ENCODE measurements around the gene GNB1L. TPM values are rescaled to one million over a fixed set of nuclear protein-coding genes. Genes with fewer than 3 reads are reported as not detected.

The GNB1L gene
- total RNA-seq, 1 donor from 2014 or later: 3.0 TPM

- peaks cover 13% of the 10 kb centered on the region for H3K27me3 Mint-ChIP-seq (ENCODE audit: insufficient read depth, low read depth)
- Histone ChIP-seq H3K4me2 (no peak overlapping the region), H3K9me3 (ENCODE audit: low read depth) (no peaks in the 10 kb centered on the region), H4K20me1 (ENCODE audit: low read depth) (peaks cover 13% of the 10 kb centered on the region), H3K27ac (no peak overlapping the region), H3K9ac (no peak overlapping the region), H3F3A (ENCODE audit: low read depth) (peaks cover 24% of the 10 kb centered on the region), H3K36me3 (no peaks in the 10 kb centered on the region), H2AFZ (replicated peaks) (no peak overlapping the region), H3K4me1 (peaks cover 30% of the 10 kb centered on the region), H3K79me2 (ENCODE audit: low read depth) (no peaks in the 10 kb centered on the region), H3K4me3 (no peak overlapping the region), H3K27me3 (peaks cover 46% of the 10 kb centered on the region)
- no peak for DNase-seq (ENCODE audit: low spot score)
- no peaks in the 10 kb centered on the region for H3K36me3 Mint-ChIP-seq
- peak overlapping the region; percentile 11 for H3K4me3 Mint-ChIP-seq
- H3K27ac Mint-ChIP-seq: no peak overlapping the region
- TF ChIP-seq EZH2 (IDR thresholded peaks at IDR 0.05): no peak
- H3K9me3 Mint-ChIP-seq: no peaks in the 10 kb centered on the region
- peaks cover 38% of the 10 kb centered on the region for H3K4me1 Mint-ChIP-seq
Observed at GRCh38 chr22:19893363-19893762, 38.7 kb upstream of the GNB1L start.

- TF ChIP-seq CTCF (IDR thresholded peaks at IDR 0.05) (no peak), EZH2 (IDR thresholded peaks at IDR 0.05) (no peak), EZH2phosphoT487 (IDR thresholded peaks at IDR 0.05) (no peak)
- DNase-seq (ENCODE audit: low spot score): no peak
- peaks cover 13% of the 10 kb centered on the region for H3K27me3 Mint-ChIP-seq (ENCODE audit: insufficient read depth, low read depth)
- H3K9me3 Mint-ChIP-seq: no peaks in the 10 kb centered on the region
- no peak overlapping the region for H3K4me3 ChIP-seq
- peak overlapping the region; percentile 40 for H3K4me2 ChIP-seq
- no peaks in the 10 kb centered on the region for H3K36me3 ChIP-seq
- peaks cover 46% of the 10 kb centered on the region for H3K27me3 ChIP-seq
- H3K36me3 Mint-ChIP-seq: no peaks in the 10 kb centered on the region
- no peak overlapping the region for H3K9ac ChIP-seq
- peaks cover 38% of the 10 kb centered on the region for H3K4me1 Mint-ChIP-seq
- H3F3A ChIP-seq (ENCODE audit: low read depth): peaks cover 24% of the 10 kb centered on the region
- peaks cover 30% of the 10 kb centered on the region for H3K4me1 ChIP-seq
- H3K9me3 ChIP-seq (ENCODE audit: low read depth): no peaks in the 10 kb centered on the region
- H3K4me3 Mint-ChIP-seq: peak overlapping the region; percentile 11
- peaks cover 13% of the 10 kb centered on the region for H4K20me1 ChIP-seq (ENCODE audit: low read depth)
- no peak overlapping the region for H3K27ac Mint-ChIP-seq
- no peak overlapping the region for H3K27ac ChIP-seq
- H2AFZ ChIP-seq (replicated peaks): no peak overlapping the region
- H3K79me2 ChIP-seq (ENCODE audit: low read depth): no peaks in the 10 kb centered on the region
Observed at GRCh38 chr22:19892925-19893324, 38.3 kb upstream of the GNB1L start.

- H4K20me1 ChIP-seq (ENCODE audit: low read depth): peaks cover 13% of the 10 kb centered on the region
- no peaks in the 10 kb centered on the region for H3K36me3 ChIP-seq
- H3K4me3 ChIP-seq: no peak overlapping the region
- Mint-ChIP-seq H3K4me1 (peaks cover 37% of the 10 kb centered on the region), H3K27ac (no peak overlapping the region), H3K36me3 (no peaks in the 10 kb centered on the region), H3K4me3 (peak overlapping the region; percentile 65), H3K27me3 (ENCODE audit: insufficient read depth, low read depth) (peaks cover 13% of the 10 kb centered on the region), H3K9me3 (no peaks in the 10 kb centered on the region)
- no peaks in the 10 kb centered on the region for H3K9me3 ChIP-seq (ENCODE audit: low read depth)
- peaks cover 24% of the 10 kb centered on the region for H3F3A ChIP-seq (ENCODE audit: low read depth)
- TF ChIP-seq EZH2phosphoT487 (IDR thresholded peaks at IDR 0.05) (no peak), EZH2 (IDR thresholded peaks at IDR 0.05) (no peak), CTCF (IDR thresholded peaks at IDR 0.05) (no peak)
- no peaks in the 10 kb centered on the region for H3K79me2 ChIP-seq (ENCODE audit: low read depth)
- peak overlapping the region; percentile 40 for H3K4me2 ChIP-seq
- peaks cover 30% of the 10 kb centered on the region for H3K4me1 ChIP-seq
- H3K9ac ChIP-seq: no peak overlapping the region
- H3K27me3 ChIP-seq: peaks cover 46% of the 10 kb centered on the region
- no peak overlapping the region for H2AFZ ChIP-seq (replicated peaks)
- no peak overlapping the region for H3K27ac ChIP-seq
- DNase-seq (ENCODE audit: low spot score): peak; percentile 65
Observed at GRCh38 chr22:19892257-19892879, 37.7 kb upstream of the GNB1L start.

Measured in neural progenitor cell (in vitro differentiated cells).